GM23248 (cell line): ENCODE results near the gene KCNMB3.

Experiments
- EZH2 ChIP-seq: fragments of 200-600 bp; sonication (generic); IDR thresholded peaks from 2 replicates; pipeline ENCODE4 v1.6.1; 2018; ENCODE audit warnings: antibody characterized with exemption, mild to moderate bottlenecking; ENCODE audit not compliant: insufficient read depth, poor library complexity, severe bottlenecking
- EZH2phosphoT487 ChIP-seq: fragments of 200-600 bp; sonication (generic); IDR thresholded peaks from 2 replicates; pipeline ENCODE4 v1.6.1; 2018; ENCODE audit warnings: antibody characterized with exemption, moderate library complexity, mild to moderate bottlenecking, low read depth; ENCODE audit not compliant: insufficient read depth

GRCh38 chr3:179196098-179196497 is 54.8 kb downstream of the KCNMB3 start:
- TF ChIP-seq EZH2phosphoT487, result peak; percentile 78; the same call in 1 of the 2 replicates
- no peak for TF ChIP-seq EZH2
